NAMALWA (cell line): ENCODE results near the gene SGMS1.

Experiments
- DNase-seq: peaks from one replicate; pipeline ENCODE4 v3.0.0-alpha.2; 2015; ENCODE audit warnings: low spot score

The SGMS1 gene

GRCh38 chr10:50333872-50334271, 289.9 kb downstream of the SGMS1 start:
- no peak for DNase-seq

- DNase-seq: no peak
Observed at GRCh38 chr10:50332108-50332842, 291.5 kb downstream of the SGMS1 start.

- no peak for DNase-seq
Observed at GRCh38 chr10:50331486-50331885, 292.3 kb downstream of the SGMS1 start.

GRCh38 chr10:50326757-50327701, 296.7 kb downstream of the SGMS1 start:
- no peak for DNase-seq

GRCh38 chr10:50326172-50326555, 297.6 kb downstream of the SGMS1 start:
- DNase-seq: no peak

- no peak for DNase-seq
Observed at GRCh38 chr10:50325449-50326171, 298.1 kb downstream of the SGMS1 start.

- no peak for DNase-seq
Observed at GRCh38 chr10:50324680-50325393, 298.9 kb downstream of the SGMS1 start.

- DNase-seq: no peak
Observed at GRCh38 chr10:50324046-50324445, 299.7 kb downstream of the SGMS1 start.

GRCh38 chr10:50322077-50322476, 301.7 kb downstream of the SGMS1 start:
- peak; percentile 26 for DNase-seq

GRCh38 chr10:50318129-50318528, 305.6 kb downstream of the SGMS1 start:
- DNase-seq: no peak

- no peak for DNase-seq
Observed at GRCh38 chr10:50316695-50317648, 306.8 kb downstream of the SGMS1 start.

- DNase-seq: no peak
Observed at GRCh38 chr10:50316174-50316573, 307.6 kb downstream of the SGMS1 start.

GRCh38 chr10:50315424-50315823, 308.3 kb downstream of the SGMS1 start:
- DNase-seq: no peak

- DNase-seq: no peak
Observed at GRCh38 chr10:50314169-50315071, 309.3 kb downstream of the SGMS1 start.

GRCh38 chr10:50312464-50313437, 311.0 kb downstream of the SGMS1 start:
- no peak for DNase-seq

- DNase-seq: peak; percentile 57
Observed at GRCh38 chr10:50310560-50311174, 313.1 kb downstream of the SGMS1 start.

GRCh38 chr10:50309342-50309741, 314.4 kb downstream of the SGMS1 start:
- DNase-seq: no peak

- DNase-seq: no peak
Observed at GRCh38 chr10:50304660-50305059, 319.1 kb downstream of the SGMS1 start.
